Fibroblast of skin of right quadriceps (primary cell): ENCODE measurements around the gene KCTD3.

Experiments
- DNase-seq: peaks from one replicate; pipeline ENCODE4 v3.0.0-alpha.2; 2013

KCTD3 gene

GRCh38 chr1:215557504-215557903, 9.6 kb upstream of the KCTD3 start:
- no peak for DNase-seq

- DNase-seq, result no peak
Observed at GRCh38 chr1:215557992-215558626, 9.0 kb upstream of the KCTD3 start.

- peak; percentile 54 for DNase-seq
Observed at GRCh38 chr1:215567491-215568298, 591 bp downstream of the KCTD3 start.

- DNase-seq, result peak; percentile 73
Observed at GRCh38 chr1:215568299-215568692, 1.2 kb downstream of the KCTD3 start.

- DNase-seq, result peak; percentile 15
Observed at GRCh38 chr1:215569986-215570824, 3.1 kb downstream of the KCTD3 start.

GRCh38 chr1:215581896-215582295, 14.8 kb downstream of the KCTD3 start:
- DNase-seq, result no peak

- no peak for DNase-seq
Observed at GRCh38 chr1:215583185-215583749, 16.2 kb downstream of the KCTD3 start.

- DNase-seq, result no peak
Observed at GRCh38 chr1:215584389-215584788, 17.3 kb downstream of the KCTD3 start.

GRCh38 chr1:215589650-215590435, 22.7 kb downstream of the KCTD3 start:
- no peak for DNase-seq

GRCh38 chr1:215590779-215591491, 23.8 kb downstream of the KCTD3 start:
- no peak for DNase-seq

GRCh38 chr1:215594640-215595039, 27.5 kb downstream of the KCTD3 start:
- DNase-seq, result no peak

GRCh38 chr1:215595231-215595630, 28.1 kb downstream of the KCTD3 start:
- peak; percentile 52 for DNase-seq

- no peak for DNase-seq
Observed at GRCh38 chr1:215597961-215598360, 30.9 kb downstream of the KCTD3 start.

GRCh38 chr1:215599418-215600074, 32.4 kb downstream of the KCTD3 start:
- DNase-seq, result peak; percentile 75

- no peak for DNase-seq
Observed at GRCh38 chr1:215600258-215600792, 33.2 kb downstream of the KCTD3 start.

- DNase-seq, result no peak
Observed at GRCh38 chr1:215600867-215601266, 33.8 kb downstream of the KCTD3 start.

GRCh38 chr1:215601276-215601675, 34.2 kb downstream of the KCTD3 start:
- no peak for DNase-seq

GRCh38 chr1:215603319-215603718, 36.2 kb downstream of the KCTD3 start:
- no peak for DNase-seq

- no peak for DNase-seq
Observed at GRCh38 chr1:215605011-215605621, 38.0 kb downstream of the KCTD3 start.

GRCh38 chr1:215606036-215606435, 38.9 kb downstream of the KCTD3 start:
- no peak for DNase-seq
